ENCODE data around the gene HERC6.
A peak's percentile ranks its signal among the peaks of the same experiment; 100 is the strongest.
"Not testable (repeated sequence)": the region's sequence is repeated elsewhere in the genome, so short reads cannot be mapped to it uniquely, and the experiment has no call there.

The HERC6 gene

DNA sequence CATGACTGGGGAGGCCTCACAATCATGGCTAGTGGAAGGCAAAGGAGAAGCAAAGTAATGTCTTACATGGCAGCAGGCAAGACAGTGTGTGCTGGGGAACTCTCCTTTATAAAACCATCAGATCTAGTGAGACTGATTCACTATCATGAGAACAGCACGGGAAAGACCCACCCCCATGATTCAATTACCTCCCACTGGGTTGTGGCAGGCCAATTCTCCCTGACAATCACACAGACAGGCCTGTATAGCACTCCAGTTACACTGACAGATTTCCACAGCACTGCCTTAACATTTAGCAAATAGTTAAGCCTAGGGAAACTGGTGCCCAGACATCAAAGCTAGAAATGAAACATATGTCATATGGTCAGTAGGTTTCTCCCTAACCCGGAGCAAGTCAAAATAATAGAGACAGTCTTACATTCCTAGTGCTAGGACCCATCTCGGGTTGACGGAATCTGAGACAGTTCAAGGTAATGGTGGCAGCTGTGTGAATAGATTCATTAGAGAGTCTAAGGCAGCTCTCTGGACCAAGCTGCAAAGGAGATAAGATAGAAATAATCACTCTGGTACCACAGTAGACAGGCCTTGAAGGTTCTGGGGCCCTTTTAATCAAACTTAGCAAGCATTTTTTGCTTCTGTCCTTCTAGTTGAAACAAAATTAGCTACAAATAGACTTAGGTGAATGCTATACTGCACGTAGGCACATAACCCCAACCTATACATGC lies 68.9 kb downstream of the HERC6 start:
- no peak for DNase-seq

GRCh38 chr4:88448211-88448765 lies 69.6 kb downstream of the HERC6 start:
- DNase-seq = not testable (repeated sequence)

DNA sequence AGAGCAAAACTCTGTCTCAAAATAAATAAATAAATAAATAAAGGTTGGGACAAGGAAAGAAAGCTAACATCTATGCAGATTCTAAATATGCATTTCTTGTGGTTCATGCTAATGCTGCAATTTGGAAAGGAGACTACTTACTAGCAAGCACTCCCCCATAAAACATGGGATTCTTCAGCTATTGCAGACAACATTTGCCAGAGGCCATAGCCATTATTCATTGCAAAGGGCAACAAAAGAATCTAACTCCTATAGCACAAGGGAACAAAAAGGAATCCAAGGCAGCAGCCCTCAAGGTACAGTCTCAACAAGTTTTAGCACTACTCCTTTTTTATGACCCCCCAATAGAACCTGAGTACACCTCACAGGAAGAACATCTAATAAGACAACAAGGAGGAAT lies 70.2 kb downstream of the HERC6 start:
- DNase-seq = no peak

DNA sequence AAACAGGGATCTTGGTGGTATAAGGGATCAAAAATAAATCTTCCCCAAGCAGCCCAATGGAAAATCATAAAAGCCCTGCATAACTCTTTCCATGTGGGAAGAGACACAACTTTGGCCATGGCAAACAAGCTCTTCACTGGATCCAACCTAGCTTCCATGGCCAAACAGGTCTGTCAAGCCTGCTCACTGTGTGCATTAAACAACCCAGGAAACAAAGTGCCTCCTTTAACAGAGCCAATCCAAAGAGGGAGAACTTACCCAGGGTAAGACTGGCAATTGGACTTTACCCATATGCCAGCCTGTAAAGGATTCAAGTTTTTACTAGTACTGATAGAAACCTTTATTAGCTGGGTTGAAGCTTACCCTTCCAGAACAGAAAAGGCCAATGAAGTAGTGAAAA lies 70.6 kb downstream of the HERC6 start:
- DNase-seq = no peak

- DNase-seq = no peak
Observed at GRCh38 chr4:88451205-88451604, 72.6 kb downstream of the HERC6 start.

- no peak for DNase-seq
Observed at GRCh38 chr4:88452912-88453311, 74.3 kb downstream of the HERC6 start.

DNA sequence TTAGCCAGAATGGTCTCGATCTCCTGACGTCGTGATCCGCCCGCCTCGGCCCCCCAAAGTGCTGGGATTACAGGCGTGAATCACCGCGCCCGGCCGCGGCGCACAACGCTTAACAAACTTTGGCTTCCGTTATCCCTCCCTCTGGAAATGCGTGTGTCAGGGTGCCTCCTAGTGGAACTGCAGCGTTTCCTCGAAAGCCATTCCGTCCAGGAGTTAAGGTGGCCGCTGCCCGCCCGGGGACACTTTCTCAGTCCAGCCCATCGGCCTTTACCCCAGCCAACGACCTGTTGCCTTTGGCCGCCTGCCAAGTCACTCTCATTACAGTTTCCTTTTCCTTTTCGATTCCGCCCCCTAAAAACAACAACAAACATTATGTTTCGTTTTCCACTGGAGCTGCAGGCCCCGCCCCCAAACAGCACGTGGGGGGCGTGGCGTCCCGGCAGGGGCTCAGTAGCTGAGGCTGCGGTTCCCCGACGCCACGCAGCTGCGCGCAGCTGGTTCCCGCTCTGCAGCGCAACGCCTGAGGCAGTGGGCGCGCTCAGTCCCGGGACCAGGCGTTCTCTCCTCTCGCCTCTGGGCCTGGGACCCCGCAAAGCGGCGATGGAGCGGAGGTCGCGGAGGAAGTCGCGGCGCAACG lies 78.1 kb downstream of the HERC6 start, which contains the start of gene HERC5:
Gene HERC5 (plus strand): TSS at position 450 of the 637 bp plus-strand sequence. CDS start 151 bp downstream, at position 601.
- DNase-seq = peak; percentile 97

GRCh38 chr4:88457307-88458103 lies 78.9 kb downstream of the HERC6 start:
- no peak for DNase-seq

GRCh38 chr4:88458104-88458740 lies 79.6 kb downstream of the HERC6 start:
- DNase-seq = peak; percentile 9

- no peak for DNase-seq
Observed at GRCh38 chr4:88465653-88466192, 87.1 kb downstream of the HERC6 start.

GRCh38 chr4:88467392-88467791 lies 88.7 kb downstream of the HERC6 start:
- DNase-seq = no peak

GRCh38 chr4:88477229-88477860 lies 98.7 kb downstream of the HERC6 start:
- DNase-seq = no peak

GRCh38 chr4:88478247-88478646 lies 99.6 kb downstream of the HERC6 start:
- no peak for DNase-seq

GRCh38 chr4:88481537-88481936 lies 102.9 kb downstream of the HERC6 start:
- peak; percentile 2 for DNase-seq

DNA sequence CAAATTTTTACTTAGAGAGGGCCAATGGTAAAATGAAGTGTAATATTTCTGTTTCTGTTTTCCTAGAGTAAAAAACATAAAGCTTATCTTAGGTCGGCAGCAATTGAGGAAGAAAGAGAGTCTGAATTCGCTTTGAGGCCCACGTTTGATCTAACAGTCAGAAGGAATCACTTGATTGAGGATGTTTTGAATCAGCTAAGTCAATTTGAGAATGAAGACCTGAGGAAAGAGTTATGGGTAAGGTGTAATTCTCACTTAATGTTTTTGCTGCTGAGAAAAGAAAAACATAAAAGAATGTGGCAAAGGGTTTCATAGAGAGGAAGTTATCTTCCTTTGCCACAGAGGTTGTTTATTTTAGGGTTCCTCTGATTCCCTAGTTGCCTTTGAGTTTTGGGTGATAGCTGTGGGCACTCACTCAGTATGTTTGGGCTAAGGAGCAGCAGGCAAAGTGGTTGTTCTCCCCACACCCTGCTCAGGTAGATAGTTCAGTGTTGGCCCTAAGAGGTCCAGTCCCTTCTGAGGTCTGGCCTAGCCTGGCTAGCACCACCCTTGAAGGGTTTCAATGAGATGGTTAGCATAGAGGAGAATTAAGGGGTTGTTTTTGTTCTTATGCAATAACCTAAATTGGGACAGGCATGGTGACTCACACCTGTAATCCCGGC lies 110.6 kb downstream of the HERC6 start:
- no peak for DNase-seq
